Esophagus muscularis mucosa (tissue), 4 donors: Measurements from ENCODE around the gene SHISA2. TPM values are rescaled to one million over a fixed set of nuclear protein-coding genes. Genes with fewer than 3 reads are reported as not detected.

Experiments
- DNase-seq: peaks from one replicate; pipeline ENCODE4 v3.0.0-alpha.2; 2017; ENCODE audit errors: extremely low spot score
- H3K27ac ChIP-seq, 4 donors: fragments of 200-600 bp; sonication (generic); replicated peaks in 1 of 4; 1 replicate in 3 of 4; 2 replicates in 1 of 4; pipeline ENCODE4 v1.5.1; 2016 to 2019; ENCODE audit warnings: mild to moderate bottlenecking in 1 of 4
- H3K27me3 ChIP-seq, 4 donors: fragments of 200-600 bp; sonication (generic); one replicate each; pipeline versions ENCODE4 v1.5.1 to v1.6.0; 2016 to 2019
- H3K36me3 ChIP-seq, 4 donors: fragments of 200-600 bp; sonication (generic); one replicate each; pipeline ENCODE4 v1.5.1; 2016 to 2019
- H3K4me1 ChIP-seq, 4 donors: fragments of 200-600 bp; sonication (generic); one replicate each; pipeline ENCODE4 v1.5.1; 2016 to 2019
- H3K4me3 ChIP-seq, 4 donors: fragments of 200-600 bp; sonication (generic); 1 replicate in 2 of 4; 2 replicates in 2 of 4; pipeline ENCODE4 v1.5.1; 2016 to 2019; ENCODE audit warnings: mild to moderate bottlenecking in 4 of 4, moderate library complexity in 1 of 4
- H3K9me3 ChIP-seq, 4 donors: fragments of 200-600 bp; sonication (generic); 1 replicate in 3 of 4; 2 replicates in 1 of 4; pipeline ENCODE4 v1.5.1; 2016 to 2019
- CTCF ChIP-seq, 3 experiments: fragments of 200-600 bp in 2 of 3; fragments of 450-650 bp in 1 of 3; sonication (generic) in 2 of 3; IDR thresholded peaks; one replicate each; pipeline ENCODE4 v1.5.1; 2017 to 2019; ENCODE audit warnings: antibody characterized with exemption in 3 of 3, mild to moderate bottlenecking in 2 of 3, moderate library complexity in 1 of 3
- EP300 ChIP-seq: sonication (generic); formaldehyde crosslinking; IDR thresholded peaks from one replicate; pipeline ENCODE4 v1.6.1; 2017; ENCODE audit warnings: antibody characterized with exemption
- POLR2A ChIP-seq: fragments of 450-650 bp; IDR thresholded peaks from one replicate; pipeline ENCODE4 v1.6.1; 2017; ENCODE audit warnings: antibody characterized with exemption, moderate library complexity, mild to moderate bottlenecking, low read depth
- POLR2AphosphoS5 ChIP-seq, 2 donors: sonication (generic); formaldehyde crosslinking; IDR thresholded peaks; one replicate each; pipeline ENCODE4 v1.6.1; 2017; ENCODE audit warnings: antibody characterized with exemption in 2 of 2
- WGBS: methylation state at CpG from one replicate; pipeline ENCODE4 v1.1.5; 2018; 5-methylcytosine and 5-hydroxymethylcytosine counted together
- intact Hi-C: fragments of 100-400 bp; cut with DNase I; formaldehyde crosslinking; loops from one replicate; pipeline ENCODE4 v1.15.1; 2023
- total RNA-seq, 4 donors: library from RNA; depleted of rRNA; stranded (reverse); fragments of >200 nt; gene quantifications; one replicate each; pipeline versions ENCODE4 v1.1.0 to v1.2.1, GENCODE V29; 2016

Gene SHISA2
- total RNA-seq, 4 donors from 2014 or later, result 0.78 to 0.98 (median 0.83) TPM; not detected in 1

- Histone ChIP-seq H3K27ac (no peak overlapping the region), H3K4me3 (no peak overlapping the region), H3K27me3 (peaks cover 0 to 26% (median 3%) of the 10 kb centered on the region in 4 donors), H3K9me3 (no peaks in the 10 kb centered on the region), H3K36me3 (no peaks in the 10 kb centered on the region), H3K4me1 (peaks cover 0 to 12% (median 7%) of the 10 kb centered on the region in 4 donors)
- intact Hi-C loops, result no loop called here
- WGBS, result 86% methylated on average over 6 of the region's 6 CpGs
- no peak for TF ChIP-seq POLR2AphosphoS5 (IDR thresholded peaks at IDR 0.05)
- TF ChIP-seq EP300, result no peak
- TF ChIP-seq POLR2A, result no peak
- no peak for TF ChIP-seq CTCF (IDR thresholded peaks at IDR 0.05)
- DNase-seq, result no peak
Measured at GRCh38 chr13:26016189-26016588, 35.6 kb downstream of the SHISA2 start.

- H3K9me3 ChIP-seq, result no peaks in the 10 kb centered on the region
- no peak overlapping the region for H3K4me3 ChIP-seq
- peaks cover 0 to 12% (median 7%) of the 10 kb centered on the region in 4 donors for H3K4me1 ChIP-seq
- no peak for DNase-seq
- H3K27me3 ChIP-seq, result peaks cover 0 to 28% (median 3%) of the 10 kb centered on the region in 4 donors
- no peak overlapping the region for H3K27ac ChIP-seq
- H3K36me3 ChIP-seq, result no peaks in the 10 kb centered on the region
- intact Hi-C loops, result no loop called here
- TF ChIP-seq POLR2A, result no peak
- no peak for TF ChIP-seq CTCF (IDR thresholded peaks at IDR 0.05)
- no peak for TF ChIP-seq POLR2AphosphoS5 (IDR thresholded peaks at IDR 0.05)
- no peak for TF ChIP-seq EP300
- 65% methylated on average over 10 of the region's 10 CpGs for WGBS
Measured at GRCh38 chr13:26015271-26016125, 36.3 kb downstream of the SHISA2 start.

GRCh38 chr13:26012995-26013394, 38.8 kb downstream of the SHISA2 start:
- Histone ChIP-seq H3K27ac (no peak overlapping the region), H3K36me3 (no peaks in the 10 kb centered on the region), H3K4me3 (no peak overlapping the region), H3K4me1 (peaks cover 0 to 12% (median 7%) of the 10 kb centered on the region in 4 donors), H3K27me3 (peaks cover 0 to 30% (median 3%) of the 10 kb centered on the region in 4 donors), H3K9me3 (no peaks in the 10 kb centered on the region)
- TF ChIP-seq POLR2A (no peak), CTCF (IDR thresholded peaks at IDR 0.05) (no peak), EP300 (no peak), POLR2AphosphoS5 (IDR thresholded peaks at IDR 0.05) (no peak)
- intact Hi-C loops, result no loop called here
- WGBS, result 62% methylated on average over 8 of the region's 9 CpGs
- no peak for DNase-seq

GRCh38 chr13:26011996-26012821, 39.6 kb downstream of the SHISA2 start:
- Histone ChIP-seq H3K36me3 (no peaks in the 10 kb centered on the region), H3K4me1 (peaks cover 0 to 12% (median 5%) of the 10 kb centered on the region in 4 donors), H3K9me3 (no peaks in the 10 kb centered on the region), H3K27me3 (peaks cover 0 to 30% (median 3%) of the 10 kb centered on the region in 4 donors), H3K27ac (no peak overlapping the region), H3K4me3 (peak overlapping the region; percentile 40 to 50 (median 40))
- intact Hi-C loops, result no loop called here
- no peak for DNase-seq
- WGBS, result 50% methylated on average over 16 of the region's 53 CpGs
- no peak for TF ChIP-seq POLR2A
- TF ChIP-seq POLR2AphosphoS5 (IDR thresholded peaks at IDR 0.05), result no peak
- no peak for TF ChIP-seq CTCF (IDR thresholded peaks at IDR 0.05)
- no peak for TF ChIP-seq EP300
